Measurements from ENCODE around the gene LINC00305.

Gene LINC00305

DNA sequence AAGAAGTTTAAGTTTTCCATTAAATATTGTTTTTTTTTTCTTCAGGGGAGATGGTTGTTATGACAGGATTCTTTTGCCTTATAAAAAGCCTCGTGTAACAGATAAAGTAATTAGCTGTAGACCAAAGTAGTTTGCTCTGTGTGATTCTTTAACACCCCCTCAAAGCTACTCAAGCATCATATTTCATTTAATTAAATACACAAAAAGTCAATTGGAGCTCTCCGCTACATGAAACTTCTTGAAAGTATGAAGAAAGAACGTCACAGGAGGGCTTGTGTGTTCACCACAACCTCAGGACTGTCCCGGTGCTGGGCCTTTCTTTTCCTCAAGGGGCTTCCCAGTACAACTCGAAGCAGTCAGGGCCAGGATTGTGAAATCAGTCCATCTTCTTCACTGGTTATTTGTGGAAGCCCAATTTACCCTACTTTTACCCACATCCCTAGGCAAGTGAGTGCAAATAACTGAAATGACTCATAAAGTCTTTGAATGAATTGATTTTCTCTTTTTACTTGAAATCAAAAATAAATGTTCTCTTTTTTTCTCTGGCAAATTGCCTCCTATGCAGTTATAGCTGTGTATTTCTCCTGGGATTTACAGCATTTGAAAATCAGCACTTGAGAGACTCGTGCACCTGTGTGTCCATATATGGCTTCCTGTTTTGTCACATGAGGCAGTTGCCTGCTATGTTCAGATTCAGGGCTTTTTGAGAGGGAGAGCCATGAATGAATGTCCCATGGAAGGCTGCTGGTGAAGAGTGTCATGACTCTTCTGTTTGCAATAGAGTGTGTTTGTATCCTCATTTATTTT, 48.6 kb downstream of the LINC00305 start:
- H3K4me3 ChIP-seq (replicated peaks; ENCODE audit: low read depth, low read length), result no peak overlapping the region
- no peak for DNase-seq (ENCODE audit: extremely low read depth, low read depth)
- TF ChIP-seq, protein P1, sequence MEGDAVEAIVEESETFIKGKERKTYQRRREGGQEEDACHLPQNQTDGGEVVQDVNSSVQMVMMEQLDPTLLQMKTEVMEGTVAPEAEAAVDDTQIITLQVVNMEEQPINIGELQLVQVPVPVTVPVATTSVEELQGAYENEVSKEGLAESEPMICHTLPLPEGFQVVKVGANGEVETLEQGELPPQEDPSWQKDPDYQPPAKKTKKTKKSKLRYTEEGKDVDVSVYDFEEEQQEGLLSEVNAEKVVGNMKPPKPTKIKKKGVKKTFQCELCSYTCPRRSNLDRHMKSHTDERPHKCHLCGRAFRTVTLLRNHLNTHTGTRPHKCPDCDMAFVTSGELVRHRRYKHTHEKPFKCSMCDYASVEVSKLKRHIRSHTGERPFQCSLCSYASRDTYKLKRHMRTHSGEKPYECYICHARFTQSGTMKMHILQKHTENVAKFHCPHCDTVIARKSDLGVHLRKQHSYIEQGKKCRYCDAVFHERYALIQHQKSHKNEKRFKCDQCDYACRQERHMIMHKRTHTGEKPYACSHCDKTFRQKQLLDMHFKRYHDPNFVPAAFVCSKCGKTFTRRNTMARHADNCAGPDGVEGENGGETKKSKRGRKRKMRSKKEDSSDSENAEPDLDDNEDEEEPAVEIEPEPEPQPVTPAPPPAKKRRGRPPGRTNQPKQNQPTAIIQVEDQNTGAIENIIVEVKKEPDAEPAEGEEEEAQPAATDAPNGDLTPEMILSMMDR (IDR thresholded peaks at IDR 0.05; ENCODE audit: low read depth, low read length, missing control alignments), result no peak

DNA sequence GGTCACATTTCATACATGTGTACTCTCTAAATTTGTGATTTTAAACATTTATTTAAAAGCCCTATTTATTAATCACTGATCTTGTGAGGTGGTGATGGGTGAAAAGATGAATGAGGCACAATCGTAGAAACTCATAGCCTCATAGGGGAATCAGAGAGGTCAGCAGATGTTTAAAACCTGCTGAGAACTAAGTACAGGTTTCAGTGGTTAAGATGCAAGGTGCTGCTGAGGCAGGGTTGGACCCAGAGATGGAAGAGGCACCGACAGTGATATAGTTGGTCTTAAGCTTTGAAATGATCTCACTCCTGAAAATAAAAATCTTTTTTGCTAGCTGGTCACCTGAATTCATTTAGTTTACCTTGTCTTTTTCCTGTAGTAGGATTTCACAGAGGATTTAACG, 49.6 kb downstream of the LINC00305 start:
- TF ChIP-seq, protein P1 (IDR thresholded peaks at IDR 0.05; ENCODE audit: low read depth, low read length, missing control alignments), result no peak
- no peak for DNase-seq (ENCODE audit: extremely low read depth, low read depth)
- no peak overlapping the region for H3K4me3 ChIP-seq (replicated peaks; ENCODE audit: low read depth, low read length)

DNA sequence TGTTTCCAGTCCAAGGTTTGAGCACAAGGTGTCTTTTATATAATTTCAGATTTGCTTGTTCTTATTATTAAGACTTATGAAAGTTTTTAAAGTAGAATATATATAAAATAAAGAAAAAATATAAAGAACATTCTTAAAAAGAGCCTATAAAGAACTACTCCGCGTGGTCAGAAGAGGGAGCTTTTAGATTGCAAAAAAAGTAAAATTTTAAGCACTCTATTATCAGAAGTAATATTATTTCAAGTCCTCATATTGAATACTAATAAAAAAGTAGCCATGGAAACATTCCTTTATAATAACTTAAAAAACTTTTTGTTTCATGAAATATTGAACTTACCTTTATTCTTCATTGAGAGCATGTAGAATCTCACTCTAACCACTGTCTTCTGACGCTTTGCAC, 51.4 kb downstream of the LINC00305 start:
- TF ChIP-seq, protein P1 (IDR thresholded peaks at IDR 0.05; ENCODE audit: low read depth, low read length, missing control alignments), result no peak
- H3K4me3 ChIP-seq (replicated peaks; ENCODE audit: low read depth, low read length), result no peak overlapping the region
- DNase-seq (ENCODE audit: extremely low read depth, low read depth), result no peak

DNA sequence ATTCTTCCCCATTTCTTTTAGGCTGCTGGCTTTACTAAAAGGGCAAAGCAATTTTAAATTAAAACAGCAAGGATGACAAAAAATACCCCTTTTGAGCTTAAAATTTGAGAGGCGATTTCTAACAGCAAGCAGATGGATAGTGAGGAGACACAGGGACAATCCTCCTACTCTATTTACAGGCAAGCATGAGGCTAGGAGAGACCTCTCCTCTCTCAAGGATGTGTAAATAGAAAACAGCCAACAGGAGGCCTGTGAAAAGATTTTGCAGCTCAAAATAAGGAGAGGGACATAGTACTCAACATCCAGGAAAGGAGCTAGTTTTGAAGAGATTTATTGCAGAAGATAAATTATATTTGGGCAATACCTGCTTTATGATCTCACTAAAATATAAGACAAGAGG, 53.8 kb downstream of the LINC00305 start:
- no peak overlapping the region for H3K4me3 ChIP-seq (replicated peaks; ENCODE audit: low read depth, low read length)
- TF ChIP-seq, protein P1 (IDR thresholded peaks at IDR 0.05; ENCODE audit: low read depth, low read length, missing control alignments), result no peak
- DNase-seq (ENCODE audit: extremely low read depth, low read depth), result no peak

DNA sequence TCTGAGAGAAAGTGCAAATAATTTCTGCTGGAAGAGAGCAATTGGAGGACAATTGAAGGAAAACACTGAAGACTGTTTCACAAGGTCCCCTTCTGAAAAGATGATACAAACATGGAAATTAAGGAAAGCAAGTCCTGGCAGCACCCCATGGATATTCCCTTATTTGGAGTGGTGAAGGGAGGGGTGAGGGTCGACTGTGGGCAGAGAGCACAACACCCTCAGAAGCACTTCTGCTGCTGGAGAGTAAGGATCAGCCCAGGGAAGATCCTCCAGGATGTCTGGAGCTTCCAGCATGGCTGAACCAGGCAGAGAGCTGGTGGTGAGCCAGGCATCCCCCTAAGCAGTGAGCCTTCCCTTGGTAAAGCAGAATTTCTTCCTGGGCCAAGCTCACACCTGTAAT, 54.7 kb downstream of the LINC00305 start:
- no peak for DNase-seq (ENCODE audit: extremely low read depth, low read depth)
- TF ChIP-seq, protein P1 (IDR thresholded peaks at IDR 0.05; ENCODE audit: low read depth, low read length, missing control alignments), result no peak
- H3K4me3 ChIP-seq (replicated peaks; ENCODE audit: low read depth, low read length), result no peak overlapping the region

DNA sequence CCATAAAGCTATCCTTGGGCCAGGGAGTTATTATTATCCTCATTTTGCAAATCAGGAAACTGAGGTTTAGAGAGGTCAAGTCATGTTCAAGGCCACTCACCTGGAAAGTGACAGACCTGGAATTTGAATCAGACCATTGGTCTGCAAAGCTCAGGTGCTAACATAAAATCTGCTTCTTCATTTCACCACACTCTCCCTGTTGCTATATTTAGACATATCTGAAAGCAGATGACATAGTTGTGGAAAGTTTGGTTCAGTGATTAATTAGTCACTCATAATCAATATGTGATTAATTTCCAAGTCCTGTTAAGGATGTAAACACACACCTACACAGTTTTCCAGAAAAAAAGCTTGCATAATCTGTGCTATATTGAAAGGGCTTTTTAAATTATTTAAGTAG, 57.4 kb downstream of the LINC00305 start:
- TF ChIP-seq, protein P1 (IDR thresholded peaks at IDR 0.05; ENCODE audit: low read depth, low read length, missing control alignments), result no peak
- no peak overlapping the region for H3K4me3 ChIP-seq (replicated peaks; ENCODE audit: low read depth, low read length)
- no peak for DNase-seq (ENCODE audit: extremely low read depth, low read depth)

DNA sequence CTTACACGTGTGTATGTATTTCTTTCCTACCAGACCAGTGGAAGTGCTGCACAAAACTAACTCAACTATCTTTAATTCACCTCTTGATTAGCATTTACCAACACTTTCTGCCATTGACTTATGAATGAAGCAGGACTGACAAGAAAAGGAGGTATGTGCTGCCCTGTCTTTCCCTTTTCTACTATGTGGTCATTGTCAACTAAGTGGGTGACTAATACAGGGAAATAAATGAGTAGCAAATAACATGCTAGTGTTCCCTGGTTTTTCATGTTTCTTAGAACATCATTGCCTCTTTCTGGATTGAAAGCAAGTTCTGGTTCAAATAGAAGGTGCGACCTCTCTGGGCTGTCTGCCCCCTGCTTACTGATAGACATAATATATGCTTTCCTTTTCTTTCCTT, 58.0 kb downstream of the LINC00305 start:
- no peak overlapping the region for H3K4me3 ChIP-seq (replicated peaks; ENCODE audit: low read depth, low read length)
- TF ChIP-seq, protein P1 (IDR thresholded peaks at IDR 0.05; ENCODE audit: low read depth, low read length, missing control alignments), result no peak

More for the DNA sequence above, 58.0 kb downstream of the LINC00305 start:
- no peak for DNase-seq (ENCODE audit: extremely low read depth, low read depth)

All from HFF-Myc (cell line).